Ammon's horn (tissue), 1 donor: Measurements from ENCODE around the gene CCDC33.

Source experiments
- DNase-seq: peaks from one replicate; pipeline ENCODE4 v3.0.0-alpha.2; 2016; ENCODE audit warnings: low spot score

Gene CCDC33

DNA sequence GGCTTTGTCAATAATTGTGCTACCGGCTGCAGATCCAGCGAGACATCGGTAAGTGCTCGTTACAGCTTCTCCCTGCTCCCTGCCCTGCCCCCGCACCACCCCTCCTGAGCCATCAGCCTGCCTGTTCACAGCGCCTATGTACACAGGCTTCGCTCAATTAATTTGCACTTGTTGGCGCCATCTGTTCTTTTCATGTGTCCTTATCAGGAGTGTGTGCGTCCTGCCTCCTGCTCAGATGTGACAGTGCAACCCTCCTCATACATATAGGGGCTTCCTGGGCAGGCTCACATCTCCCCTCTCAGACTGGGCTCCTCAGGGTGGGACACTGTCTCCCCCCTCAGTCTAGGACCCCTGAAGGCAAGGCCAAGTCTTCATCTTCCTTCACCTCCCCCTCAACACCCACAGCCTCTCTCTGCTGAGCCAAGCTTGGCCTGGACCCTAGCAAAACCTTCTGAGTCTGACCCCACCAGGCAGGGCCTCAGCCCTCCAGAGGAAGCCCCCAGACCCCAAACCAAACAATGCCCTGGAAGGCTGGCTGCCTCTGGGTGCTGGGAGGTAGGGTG lies 76.4 kb downstream of the CCDC33 start:
- DNase-seq = peak; percentile 69

DNA sequence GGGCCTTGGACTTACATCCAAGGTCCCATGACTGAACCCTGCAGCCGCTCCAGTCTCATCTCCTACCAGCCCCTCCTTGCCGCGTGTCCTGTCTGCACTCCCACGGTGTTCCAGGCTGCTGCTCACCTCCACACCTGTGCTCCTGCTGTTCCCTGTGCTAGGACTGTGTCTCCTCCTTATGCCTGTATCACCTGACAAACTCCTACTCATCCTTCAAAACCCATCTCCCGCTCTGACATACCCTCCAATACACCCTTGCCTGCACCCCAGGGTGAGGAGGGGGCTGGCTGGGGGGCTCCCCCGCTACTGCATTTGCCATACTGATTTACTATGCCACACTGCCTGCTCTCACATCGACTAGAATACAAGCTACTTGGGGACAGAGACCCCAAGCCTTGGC lies 77.8 kb downstream of the CCDC33 start:
- DNase-seq = no peak

DNA sequence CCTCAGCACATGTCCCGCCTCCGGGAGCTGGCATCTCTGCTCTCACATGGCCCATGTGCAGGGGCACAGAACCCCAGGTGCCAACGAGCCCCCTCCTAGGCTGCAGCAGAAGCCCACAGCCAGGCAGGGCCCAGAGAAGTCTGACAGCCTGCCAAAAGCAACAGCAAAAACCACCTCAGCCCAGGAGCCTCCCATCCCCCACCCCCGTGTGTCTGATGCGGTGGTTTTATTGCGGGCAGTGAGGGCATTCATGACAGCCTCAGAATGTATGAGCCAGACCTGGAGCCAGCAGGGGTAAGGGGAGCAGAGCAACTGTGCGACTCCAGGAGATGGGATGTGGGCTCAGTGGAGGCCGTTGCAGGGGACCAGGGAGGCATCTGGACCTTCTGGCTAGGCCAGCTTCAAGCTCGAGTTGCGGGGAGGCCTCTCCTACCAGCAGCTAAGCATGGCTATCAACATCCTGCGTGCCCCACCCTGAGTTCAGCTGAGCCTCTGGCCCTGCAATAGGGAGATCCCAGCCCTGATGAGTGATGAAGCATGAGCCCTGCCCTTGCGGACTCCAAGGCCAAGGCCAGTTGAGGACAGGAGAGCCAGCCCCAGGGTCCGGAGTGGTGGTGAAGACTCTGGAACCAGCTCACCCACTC lies 78.8 kb downstream of the CCDC33 start:
- no peak for DNase-seq

DNA sequence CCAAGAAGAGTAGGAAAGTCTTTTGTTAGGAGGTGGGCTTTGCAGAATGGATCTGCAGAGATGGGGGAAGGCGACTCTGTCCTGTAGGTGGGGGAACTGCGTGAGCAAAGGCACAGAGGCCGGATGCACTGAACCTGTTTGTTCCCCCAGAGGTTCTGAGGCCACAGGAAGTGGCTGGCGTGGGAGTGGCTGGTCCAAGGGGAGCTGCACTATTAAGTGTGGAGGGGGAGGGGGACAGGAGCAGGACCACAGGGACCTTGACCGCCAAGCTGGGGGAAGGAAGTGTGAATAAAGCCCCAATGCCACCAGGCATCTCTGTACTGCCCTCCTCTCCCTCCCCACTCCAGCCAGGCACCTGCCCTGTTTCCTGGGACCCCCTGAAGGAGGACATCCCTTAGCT lies 79.5 kb downstream of the CCDC33 start:
- DNase-seq = no peak

DNA sequence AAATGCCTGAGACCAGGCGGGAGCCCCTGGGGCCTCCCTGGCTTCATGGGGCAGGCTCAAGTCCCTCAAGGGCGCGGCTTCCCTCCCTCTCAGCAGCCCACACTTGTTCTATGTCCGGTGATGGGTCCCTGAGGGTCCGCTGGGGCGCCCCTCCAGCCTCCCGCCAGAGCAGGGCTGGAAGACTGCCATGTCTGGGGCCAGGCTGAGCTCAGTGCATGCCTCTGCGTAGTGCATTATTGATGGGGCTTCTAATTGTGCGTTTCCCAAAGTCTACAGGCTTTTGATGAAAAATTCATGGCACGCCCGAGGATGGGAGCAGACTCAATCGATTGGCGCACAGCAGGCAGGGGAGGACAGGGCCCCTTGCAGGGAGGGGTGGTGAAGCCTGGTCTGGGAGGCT lies 80.0 kb downstream of the CCDC33 start:
- DNase-seq = no peak

DNA sequence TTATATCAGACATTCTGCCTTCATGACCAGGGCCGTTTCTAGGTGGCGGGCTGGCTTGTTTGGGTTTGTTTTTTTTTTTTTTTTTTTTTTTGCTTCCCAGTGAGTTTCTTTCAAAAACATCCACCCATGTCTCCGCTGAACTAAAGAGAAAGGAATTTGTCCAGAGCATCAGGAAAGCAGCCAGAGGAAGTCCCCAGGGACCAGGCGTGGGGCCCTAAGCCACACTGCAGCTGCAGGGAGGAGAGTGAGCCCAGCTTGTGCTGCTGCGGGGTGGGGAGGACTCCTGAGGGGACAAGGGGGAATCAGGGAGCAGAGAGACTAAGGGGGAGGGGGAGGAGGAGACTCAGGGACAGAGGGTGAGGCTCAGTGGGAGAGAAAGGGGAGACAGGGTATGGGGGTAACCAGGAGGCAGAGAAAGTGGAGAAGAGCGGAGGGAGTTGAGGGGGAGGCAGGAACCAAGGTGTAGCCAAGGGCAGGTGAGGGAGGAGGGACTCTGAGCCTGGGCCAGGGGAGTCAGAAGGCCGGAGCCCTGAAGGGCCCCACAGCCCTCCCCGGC lies 81.8 kb downstream of the CCDC33 start:
- DNase-seq = no peak

GRCh38 chr15:74318376-74319137 lies 82.4 kb downstream of the CCDC33 start:
- no peak for DNase-seq

- DNase-seq = no peak
These were observed 83.0 kb downstream of the CCDC33 start for GRCh38 chr15:74319138-74319460.

DNA sequence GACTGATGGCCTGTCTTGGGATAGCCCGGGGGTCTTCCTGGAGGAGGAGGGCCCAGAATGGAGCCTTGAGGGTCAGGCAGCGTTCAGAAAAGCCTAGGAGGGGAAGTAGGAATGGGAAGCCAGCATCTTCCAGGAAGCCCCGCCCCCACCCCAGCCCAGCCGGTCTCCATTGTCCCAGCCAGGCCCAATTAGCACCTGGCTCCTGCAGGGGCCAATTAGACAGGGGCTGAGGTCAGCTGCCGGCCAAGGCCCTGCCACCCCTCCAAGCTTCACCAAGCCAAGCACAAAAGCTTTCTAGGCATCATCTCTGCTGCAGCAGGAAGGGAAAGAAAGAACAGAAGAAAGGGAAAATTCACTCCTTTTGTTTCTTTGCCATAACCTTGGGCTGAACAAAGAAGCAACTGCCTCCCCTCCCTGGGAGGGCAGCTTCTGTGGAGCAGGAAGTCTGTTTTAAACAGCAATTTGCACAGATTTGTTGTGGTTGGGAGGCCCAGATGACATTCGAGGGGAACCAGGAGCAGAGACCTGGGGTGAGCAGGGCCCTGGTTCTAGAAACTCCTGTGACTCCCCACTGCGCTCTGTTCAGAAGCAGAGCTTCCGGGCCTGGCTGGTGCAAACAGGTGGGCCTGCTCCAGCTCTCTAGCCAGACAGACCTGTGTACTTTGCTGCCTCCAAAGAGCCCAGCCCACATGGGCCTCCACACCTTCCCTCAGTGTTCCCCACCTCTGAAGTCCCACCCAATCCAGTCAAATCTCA lies 83.6 kb downstream of the CCDC33 start:
- no peak for DNase-seq

- peak; percentile 56 for DNase-seq
These were observed 84.5 kb downstream of the CCDC33 start for GRCh38 chr15:74320352-74321247.

GRCh38 chr15:74322558-74323180 lies 86.5 kb downstream of the CCDC33 start:
- peak; percentile 71 for DNase-seq

DNA sequence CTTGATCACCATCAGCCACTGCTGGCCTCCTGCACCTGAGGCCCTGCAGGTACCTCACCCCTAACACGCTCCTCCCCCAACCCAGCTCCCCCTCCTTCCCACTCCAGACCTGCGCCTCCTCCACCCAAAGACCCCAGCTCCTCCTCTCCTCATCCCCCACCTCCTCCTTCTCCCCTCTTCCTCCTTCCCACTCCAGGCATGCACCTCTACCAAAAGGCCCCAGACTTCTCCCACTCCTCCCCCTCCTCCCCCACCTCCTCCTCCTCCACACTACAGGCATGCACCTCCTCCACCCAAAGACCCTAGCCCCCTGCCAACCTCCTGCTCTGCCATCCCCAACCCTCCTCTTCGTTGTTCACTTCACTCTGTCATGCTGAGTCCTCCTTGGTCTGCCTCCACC lies 88.6 kb downstream of the CCDC33 start:
- no peak for DNase-seq

DNA sequence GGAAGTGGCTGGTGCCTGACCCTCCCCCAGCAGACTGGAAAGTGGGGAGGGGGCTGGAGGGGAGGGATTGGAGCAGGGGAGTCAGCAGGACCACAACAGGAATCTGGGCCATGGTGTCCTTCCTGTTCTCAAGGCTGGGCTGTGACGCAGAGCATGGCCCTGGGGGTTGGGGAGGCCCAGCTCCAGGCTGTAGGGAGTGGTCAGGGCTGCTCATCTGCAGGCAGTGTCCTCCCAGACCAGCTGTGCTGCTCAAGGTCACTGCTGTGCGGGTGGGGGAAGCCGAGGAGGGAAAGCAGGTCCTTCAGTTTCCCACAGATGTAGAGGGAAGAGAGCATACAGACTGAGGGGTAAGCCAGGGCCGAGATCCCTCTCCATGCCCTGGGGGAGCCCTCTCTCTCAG lies 90.6 kb downstream of the CCDC33 start:
- DNase-seq = no peak

DNA sequence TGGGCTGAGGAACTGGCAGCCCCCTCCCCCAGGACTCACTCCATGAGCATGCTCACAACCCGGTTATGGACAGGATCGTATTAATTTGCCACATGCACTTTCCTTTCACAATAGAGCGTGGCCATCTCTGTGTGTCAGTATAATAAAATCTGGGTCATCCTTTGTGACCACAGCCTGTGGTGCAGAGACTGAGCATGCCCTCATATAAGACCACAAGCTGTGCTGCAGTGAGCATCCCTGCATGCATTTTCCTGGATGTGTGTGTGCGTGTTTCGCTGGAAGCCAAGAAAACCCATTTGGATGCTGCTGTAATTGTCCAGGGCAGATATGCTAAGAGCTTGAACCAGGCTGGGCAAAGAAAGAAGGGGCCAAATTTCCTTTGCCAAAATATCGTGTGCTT lies 91.6 kb downstream of the CCDC33 start:
- no peak for DNase-seq

DNA sequence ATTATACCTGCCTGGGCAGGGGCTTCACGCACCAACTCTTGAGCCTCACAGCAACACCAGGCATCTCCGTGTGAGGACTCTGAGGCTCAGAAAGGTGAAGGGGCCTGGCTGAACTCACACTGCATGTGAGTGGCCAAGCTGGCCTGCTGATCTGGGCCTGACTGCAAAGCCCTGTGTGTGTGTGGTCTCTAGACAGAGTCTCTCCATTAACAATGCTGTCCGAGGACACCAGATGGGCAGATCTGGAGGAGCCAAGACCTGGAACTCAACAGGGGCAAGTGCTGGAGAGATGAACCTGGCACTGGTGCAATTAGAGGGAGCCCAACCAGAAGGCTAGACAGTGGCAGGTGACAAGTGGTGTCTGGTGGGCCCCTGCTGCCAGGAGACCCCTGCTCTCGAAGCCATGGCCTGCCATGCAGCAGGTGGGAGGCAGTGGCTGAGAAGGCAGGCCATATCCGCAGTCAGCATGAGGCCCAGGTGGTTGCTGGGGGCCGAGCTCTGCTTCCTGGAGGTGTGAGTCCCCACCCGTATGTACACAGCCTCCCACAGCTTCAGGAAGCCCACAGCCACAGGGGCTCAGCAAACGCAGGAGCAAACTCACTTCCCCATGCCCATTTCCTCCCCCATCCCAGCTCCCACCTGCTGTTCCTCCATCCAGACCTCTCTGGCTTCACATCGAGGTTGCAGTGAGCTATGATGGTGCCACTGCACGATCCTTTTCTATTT lies 92.4 kb downstream of the CCDC33 start:
- no peak for DNase-seq

DNA sequence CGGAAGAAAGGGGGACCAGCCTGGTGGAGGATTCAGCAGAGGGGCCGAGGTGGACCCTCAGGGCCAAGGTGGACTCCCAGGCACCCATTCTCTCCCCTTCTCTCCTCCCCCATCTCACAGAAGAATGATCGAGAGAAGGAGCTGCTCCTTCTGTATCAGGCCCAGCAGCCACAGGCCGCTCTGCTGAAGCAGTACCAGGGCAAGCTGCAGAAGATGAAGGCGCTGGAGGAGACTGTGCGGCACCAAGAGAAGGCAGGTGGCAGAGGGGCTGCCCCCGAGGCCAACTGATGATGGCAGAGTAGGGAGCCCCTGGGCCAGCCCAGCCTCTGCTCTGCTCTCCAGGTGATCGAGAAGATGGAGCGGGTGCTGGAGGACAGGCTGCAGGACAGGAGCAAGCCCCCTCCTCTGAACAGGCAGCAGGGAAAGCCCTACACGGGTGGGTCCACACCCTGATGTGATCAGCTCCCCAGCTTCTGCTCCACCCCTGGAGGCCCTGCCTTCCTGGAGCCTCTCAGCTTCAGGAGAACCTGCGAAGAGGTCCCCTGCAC lies 94.8 kb downstream of the CCDC33 start:
- no peak for DNase-seq

DNA sequence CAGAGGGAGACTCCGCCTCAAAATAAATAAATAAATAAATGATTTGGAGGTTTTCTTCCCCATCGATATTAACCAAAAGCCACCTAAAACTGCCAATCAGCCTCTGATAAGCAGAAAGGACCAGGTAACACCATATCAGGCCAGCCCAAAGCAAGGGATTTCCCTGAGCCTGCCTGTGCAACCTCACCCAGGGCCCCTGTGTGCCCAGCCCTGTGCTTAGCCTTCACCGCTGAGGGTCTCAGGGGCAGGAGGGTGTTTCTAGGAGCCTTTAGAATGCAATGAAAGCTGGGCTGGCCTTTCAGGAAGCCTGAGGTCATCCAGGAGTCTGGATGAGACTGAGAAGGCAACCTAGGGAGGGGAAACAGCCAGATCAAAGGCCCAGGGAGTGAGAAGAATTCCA lies 95.9 kb downstream of the CCDC33 start:
- DNase-seq = no peak

DNA sequence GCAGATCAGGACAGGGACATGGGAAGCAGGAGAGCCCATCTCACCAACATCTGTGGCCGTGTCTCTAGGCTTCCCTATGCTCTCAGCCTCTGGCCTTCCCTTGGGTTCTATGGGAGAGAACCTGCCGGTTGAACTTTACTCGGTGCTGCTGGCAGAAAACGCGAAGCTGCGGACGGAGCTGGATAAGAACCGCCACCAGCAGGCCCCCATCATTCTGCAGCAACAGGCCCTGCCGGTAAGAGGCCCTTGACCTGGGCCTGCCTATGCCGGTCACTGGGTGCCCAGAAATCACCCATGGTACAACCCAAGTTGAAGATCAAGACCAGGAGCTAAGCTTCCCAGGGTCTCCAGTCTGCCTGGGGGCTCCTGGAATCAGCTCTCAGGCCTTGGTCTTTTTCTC lies 96.5 kb downstream of the CCDC33 start:
- DNase-seq = no peak

- no peak for DNase-seq
These were observed 97.0 kb downstream of the CCDC33 start for GRCh38 chr15:74333093-74333492.

- no peak for DNase-seq
These were observed 97.5 kb downstream of the CCDC33 start for GRCh38 chr15:74333662-74334061.
